DND-41 (cell line): ENCODE data around the gene RASL10A.

ENCODE experiments used
- CTCF ChIP-seq: IDR thresholded peaks from 2 replicates; pipeline ENCODE4 v1.5.1; 2012; ENCODE audit warnings: borderline replicate concordance, low read length, moderate library complexity, mild to moderate bottlenecking; ENCODE audit not compliant: poor library complexity, severe bottlenecking; ENCODE audit errors: extremely low read depth
- EZH2 ChIP-seq: IDR thresholded peaks from 3 replicates; pipeline ENCODE4 v1.6.1; 2012; ENCODE audit warnings: borderline replicate concordance, low read depth, mild to moderate bottlenecking, moderate library complexity, low read length, inconsistent platforms; ENCODE audit not compliant: severe bottlenecking

- TF ChIP-seq CTCF (no peak), EZH2 (no peak)
These were observed 7.2 kb downstream of the RASL10A start for GRCh38 chr22:29308148-29308790.
